Measurements from ENCODE around the gene MAPK10.

The MAPK10 gene

GRCh38 chr4:86283371-86283770, 76.5 kb downstream of the MAPK10 start:
- DNase-seq (ENCODE audit: extremely low read depth, low read depth) = no peak
- no peak for TF ChIP-seq CTCF (IDR thresholded peaks at IDR 0.05; ENCODE audit: low read depth, low read length)

DNA sequence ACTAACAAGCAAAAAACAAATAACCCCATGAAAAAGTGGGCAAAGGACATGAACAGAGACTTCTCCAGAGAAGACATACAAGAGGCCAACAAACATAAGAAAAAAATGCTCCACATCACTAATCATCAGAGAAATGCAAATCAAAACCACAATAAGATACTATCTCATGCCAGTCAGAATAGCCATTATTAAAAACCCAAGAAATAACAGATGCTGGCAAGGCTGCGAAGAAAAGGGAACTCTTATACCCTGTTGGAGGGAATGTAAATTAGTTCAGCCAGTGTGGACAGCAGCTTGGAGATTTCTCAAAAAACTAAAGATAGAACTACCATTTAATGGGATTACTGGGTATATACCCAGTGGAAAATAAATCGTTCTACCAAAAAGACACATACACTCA, 79.6 kb downstream of the MAPK10 start:
- TF ChIP-seq CTCF (IDR thresholded peaks at IDR 0.05; ENCODE audit: low read depth, low read length) = no peak
- DNase-seq (ENCODE audit: extremely low read depth, low read depth) = no peak

DNA sequence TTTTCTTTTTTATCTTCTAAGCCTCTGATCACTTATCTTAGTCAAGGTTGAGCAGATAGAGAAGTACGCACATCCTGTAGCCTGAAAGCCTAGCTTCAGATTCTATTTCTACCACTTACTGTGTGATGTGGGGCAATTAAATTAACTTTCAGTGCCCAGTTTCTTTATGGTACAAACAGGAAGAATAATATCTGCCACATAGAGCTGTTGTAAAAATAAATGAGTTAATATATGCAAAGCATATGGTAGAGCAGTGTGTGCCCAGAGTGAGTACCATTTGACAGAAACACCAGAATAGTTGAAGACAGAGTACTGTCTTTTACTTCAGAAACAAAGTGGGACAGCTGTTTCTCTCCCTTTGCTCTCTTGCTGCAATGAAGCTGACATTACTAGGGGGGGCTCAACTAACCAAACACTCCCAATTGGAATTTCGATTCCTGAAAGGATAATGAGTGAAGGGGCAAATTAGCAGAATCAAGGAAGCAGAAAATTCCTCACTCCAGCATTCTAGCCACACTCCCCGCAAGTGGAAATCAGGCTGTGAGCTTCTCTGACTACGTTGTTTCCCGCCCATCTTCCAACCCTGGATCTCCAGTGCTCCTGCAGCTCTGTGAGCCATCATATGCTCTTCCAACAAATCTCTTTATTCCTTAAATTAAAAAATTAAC, 80.4 kb downstream of the MAPK10 start:
- DNase-seq (ENCODE audit: extremely low read depth, low read depth) = no peak
- no peak for TF ChIP-seq CTCF (IDR thresholded peaks at IDR 0.05; ENCODE audit: low read depth, low read length)

GRCh38 chr4:86278126-86278525, 81.7 kb downstream of the MAPK10 start:
- DNase-seq (ENCODE audit: extremely low read depth, low read depth) = no peak
- TF ChIP-seq CTCF (IDR thresholded peaks at IDR 0.05; ENCODE audit: low read depth, low read length) = no peak

DNA sequence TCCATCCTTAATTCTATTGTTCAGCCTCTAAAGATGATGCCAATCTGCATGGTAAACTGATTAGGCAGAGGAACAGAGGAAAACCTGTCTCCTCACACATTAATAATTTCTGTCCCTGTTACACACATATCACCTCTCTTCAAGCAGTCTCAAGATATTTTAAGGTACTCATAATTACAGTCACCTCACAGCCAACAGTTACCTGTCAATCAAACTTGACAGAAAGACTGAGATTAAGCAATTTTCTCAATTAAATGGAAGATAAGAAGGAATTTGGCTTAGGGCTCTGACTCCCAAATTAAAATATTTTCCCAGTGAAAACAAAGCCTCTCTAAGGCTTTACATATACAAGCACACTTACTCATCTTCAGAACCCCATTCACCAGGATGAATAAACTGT, 85.2 kb downstream of the MAPK10 start:
- no peak for TF ChIP-seq CTCF (IDR thresholded peaks at IDR 0.05; ENCODE audit: low read depth, low read length)
- no peak for DNase-seq (ENCODE audit: extremely low read depth, low read depth)

GRCh38 chr4:86272669-86273068, 87.2 kb downstream of the MAPK10 start:
- TF ChIP-seq CTCF (IDR thresholded peaks at IDR 0.05; ENCODE audit: low read depth, low read length) = no peak
- no peak for DNase-seq (ENCODE audit: extremely low read depth, low read depth)

GRCh38 chr4:86271057-86271456, 88.8 kb downstream of the MAPK10 start:
- no peak for TF ChIP-seq CTCF (IDR thresholded peaks at IDR 0.05; ENCODE audit: low read depth, low read length)
- DNase-seq (ENCODE audit: extremely low read depth, low read depth) = no peak
